GM19328 (cell line): Measurements from ENCODE around the gene C22orf15.
"Not testable (repeated sequence)": the region's sequence is repeated elsewhere in the genome, so short reads cannot be mapped to it uniquely, and the experiment has no call there.

Experiments
- ATAC-seq: cut with Tn5 transposase; IDR thresholded peaks from one replicate; pipeline ENCODE4 v1.9.1; 2021; ENCODE audit warnings: mild to moderate bottlenecking, moderate library complexity; ENCODE audit not compliant: unreplicated experiment

C22orf15 gene, protein sequence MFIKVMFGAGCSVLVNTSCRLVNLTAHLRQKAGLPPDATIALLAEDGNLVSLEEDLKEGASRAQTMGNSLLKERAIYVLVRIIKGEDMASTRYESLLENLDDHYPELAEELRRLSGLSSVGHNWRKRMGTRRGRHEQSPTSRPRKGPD

DNA sequence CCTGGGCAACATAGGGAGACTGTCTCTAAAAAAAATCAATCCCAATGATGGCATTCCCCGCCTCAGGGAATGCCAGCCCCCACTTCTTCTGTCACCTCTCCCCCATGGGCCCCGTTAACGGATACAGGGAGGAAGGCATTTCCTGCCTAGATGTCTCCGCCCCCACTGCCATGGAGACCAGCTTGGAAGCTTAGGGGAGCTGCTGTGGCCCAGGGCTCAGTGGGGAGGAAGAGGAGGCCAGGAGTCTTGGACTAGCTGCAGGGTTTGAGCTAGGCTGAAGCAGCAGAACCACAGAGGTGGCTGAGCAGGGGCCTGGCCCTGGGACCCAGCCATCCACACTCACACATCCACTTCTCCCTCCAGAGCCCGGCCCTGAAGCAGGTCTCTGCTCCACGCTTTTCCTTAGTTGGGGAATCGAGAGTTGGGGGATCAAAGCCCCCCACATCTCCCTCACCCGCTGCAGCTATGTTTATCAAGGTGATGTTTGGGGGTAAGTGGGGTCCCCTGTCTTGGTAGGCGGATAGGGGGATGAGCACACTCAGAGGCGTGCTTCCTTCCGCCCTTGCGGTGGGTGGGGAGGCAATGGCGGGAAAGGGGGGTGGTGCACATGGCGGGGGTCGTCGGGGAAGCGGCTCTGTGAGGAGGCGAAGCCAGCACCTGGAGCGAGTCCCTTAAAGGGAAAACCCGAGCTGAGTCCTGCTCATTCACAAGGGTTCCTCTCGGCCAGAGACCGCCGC lies at the start of gene C22orf15:
Gene C22orf15, plus strand, starts transcription at position 149 of the 737 bp plus-strand sequence. Its CDS starts 317 bp downstream, at position 466.
- ATAC-seq, result no peak

GRCh38 chr22:23713696-23714595 lies 48.8 kb upstream of the C22orf15 start:
- no peak for ATAC-seq

DNA sequence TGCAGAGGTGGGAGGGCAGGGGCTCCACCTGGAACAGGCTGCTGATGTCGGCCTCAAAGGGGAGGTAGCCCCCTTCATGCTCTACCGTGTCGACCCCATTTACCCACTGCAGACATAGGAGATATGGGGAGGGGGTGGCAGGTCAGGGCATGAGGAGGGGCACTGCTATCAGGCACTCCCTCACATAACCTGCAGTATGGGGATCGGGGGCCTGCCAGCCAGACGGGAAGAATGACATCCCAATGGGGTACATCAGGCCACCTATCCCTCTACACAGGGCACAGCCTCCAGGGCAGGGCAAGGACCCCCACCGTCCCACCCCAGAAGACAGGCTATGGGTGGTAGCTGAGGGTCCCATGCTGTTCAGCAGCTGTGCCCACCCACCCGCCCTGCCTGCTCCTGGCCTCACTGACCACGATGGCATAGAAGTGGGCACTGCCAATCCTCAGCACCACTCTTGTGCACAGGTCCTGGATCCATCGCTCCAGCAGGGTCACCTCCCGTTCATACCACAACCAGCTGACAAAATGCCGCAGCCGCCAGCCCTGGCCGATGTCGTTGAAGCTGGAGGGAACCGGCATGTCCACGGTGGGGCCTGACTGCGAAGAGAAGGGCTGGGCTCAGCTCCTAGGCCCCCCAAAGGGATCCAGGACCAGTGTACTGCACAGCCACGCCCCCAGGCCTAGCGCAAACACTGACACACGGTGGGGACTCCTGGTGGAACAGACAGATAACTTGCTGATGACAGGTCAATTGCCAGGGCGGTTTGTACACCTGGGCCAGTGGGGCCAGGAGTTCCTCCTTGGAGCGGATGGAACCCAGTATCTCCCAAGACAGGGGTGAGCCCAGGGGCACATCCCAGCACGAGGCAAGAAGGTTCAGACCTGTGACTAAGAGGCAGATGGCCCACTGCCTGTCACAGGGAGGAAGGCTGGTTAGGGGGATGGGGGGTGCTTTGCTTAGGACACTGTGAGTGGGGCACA lies 47.9 kb upstream of the C22orf15 start:
- no peak for ATAC-seq

DNA sequence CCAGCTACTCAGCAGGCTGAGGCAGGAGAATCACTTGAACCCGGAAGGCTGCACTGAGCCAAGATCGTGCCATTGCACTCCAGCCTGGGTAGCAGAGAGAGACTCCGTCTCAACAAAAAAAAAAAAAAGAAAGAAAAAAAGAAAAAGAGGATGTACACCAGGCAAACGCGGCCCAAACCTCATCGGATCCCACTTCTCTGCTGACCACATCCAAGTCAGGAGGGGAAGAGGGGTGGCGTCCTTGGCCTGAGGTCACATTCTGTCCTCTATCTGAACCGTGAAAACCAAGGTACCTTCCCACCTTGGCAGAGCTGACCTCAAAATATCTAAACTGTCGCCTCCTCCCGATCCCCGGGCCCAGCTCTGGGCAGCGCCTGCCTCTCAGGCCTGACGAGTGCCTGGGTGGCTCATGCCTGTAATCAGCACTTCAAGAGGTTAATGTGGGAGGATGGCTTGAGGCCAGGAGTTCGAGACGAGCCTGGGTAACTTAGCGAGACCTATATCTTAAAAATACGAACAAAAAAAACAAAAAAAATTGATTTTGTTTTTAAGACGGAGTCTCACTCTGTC lies 46.9 kb upstream of the C22orf15 start:
- no peak for ATAC-seq

DNA sequence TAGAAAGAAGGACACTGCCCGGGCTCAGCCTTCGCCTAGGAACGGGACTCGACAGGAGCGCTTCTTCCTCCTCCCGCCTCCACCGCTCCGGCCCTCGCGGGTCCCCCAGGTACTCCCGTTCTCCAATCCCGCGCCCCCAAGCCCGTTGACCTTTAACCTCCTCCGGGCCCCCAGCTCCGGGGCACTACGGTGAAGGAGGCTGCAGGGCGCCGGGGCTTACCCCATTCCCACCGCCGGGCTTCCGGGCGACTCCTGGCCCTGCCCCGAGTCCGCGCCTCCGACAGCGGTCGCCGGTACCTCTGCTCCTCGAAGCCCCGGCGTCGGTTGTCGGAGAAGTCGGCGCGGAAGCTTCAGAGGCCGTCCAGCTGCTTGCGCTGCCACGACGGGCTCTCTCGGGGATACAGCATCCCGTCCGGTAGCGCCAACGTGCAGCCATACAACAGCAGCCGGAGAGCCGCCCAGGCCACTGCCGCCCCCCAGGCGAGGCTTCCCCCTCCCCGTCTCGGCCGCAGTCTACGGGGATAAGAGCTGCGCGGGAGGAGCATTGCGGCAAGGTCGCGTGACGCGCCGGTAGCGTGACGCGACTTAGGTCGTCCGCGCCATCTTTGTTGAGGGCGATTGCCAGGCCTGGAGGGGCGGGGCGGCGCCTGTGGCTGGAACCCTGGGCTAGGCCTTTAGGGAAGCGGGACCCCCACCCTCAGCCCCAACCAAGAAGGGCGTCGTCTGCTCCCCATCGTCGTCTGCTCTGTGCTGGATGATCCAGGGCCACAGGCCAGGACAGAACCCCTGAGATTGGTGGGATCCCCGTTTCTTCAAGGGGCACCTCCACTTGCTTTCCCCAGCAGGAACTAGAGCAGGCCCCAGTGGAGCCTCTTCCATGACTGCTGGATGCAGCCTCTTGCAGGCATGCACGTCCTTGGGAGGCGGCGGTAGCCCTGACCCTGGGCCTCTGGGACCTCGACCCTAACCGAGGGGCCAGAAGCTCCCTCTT lies 45.7 kb upstream of the C22orf15 start:
- peak; percentile 82 for ATAC-seq

DNA sequence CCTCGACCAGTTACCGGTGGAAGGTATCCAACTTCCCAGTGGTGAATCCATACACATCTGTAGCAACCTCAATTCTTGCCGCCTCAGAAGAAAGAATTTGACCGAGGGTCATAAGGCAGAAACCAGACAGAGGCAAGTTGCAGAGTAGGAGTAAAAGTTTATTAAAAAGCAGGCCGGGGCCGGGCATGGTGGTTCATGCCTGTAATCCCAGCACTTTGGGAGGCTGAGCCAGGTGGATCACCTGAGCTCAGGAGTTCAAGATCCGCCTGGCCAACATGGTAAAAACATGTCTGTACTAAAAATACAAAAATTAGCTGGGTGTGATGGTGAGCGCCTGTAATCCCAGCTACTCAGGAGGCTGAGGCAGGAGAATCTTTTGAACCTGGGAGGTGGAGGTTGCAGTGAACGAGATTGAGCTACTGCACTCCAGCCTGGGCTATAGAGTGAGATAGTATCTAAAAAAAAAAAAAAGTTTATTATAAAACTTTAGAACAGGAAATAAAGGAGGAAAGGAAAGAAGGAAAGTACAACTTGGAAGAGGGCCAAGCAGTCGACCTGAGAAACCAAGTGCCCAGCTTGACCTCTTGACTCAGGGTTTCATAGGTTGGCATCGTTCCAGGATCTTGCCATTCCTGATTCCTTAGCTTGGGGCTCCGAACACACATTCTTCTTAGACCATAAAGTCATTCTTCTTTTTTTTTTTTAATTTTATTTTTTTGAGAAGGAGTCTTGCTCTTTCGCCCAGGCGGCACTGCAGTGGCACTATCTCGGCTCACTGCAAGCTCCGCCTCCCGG lies 44.2 kb upstream of the C22orf15 start:
- ATAC-seq, result no peak

GRCh38 chr22:23720855-23721254 lies 41.9 kb upstream of the C22orf15 start:
- ATAC-seq, result no peak

- no peak for ATAC-seq
Measured at GRCh38 chr22:23722160-23722559, 40.6 kb upstream of the C22orf15 start.

- ATAC-seq, result no peak
Measured at GRCh38 chr22:23722724-23723123, 40.1 kb upstream of the C22orf15 start.

- not testable (repeated sequence) for ATAC-seq
Measured at GRCh38 chr22:23728108-23728507, 34.7 kb upstream of the C22orf15 start.

DNA sequence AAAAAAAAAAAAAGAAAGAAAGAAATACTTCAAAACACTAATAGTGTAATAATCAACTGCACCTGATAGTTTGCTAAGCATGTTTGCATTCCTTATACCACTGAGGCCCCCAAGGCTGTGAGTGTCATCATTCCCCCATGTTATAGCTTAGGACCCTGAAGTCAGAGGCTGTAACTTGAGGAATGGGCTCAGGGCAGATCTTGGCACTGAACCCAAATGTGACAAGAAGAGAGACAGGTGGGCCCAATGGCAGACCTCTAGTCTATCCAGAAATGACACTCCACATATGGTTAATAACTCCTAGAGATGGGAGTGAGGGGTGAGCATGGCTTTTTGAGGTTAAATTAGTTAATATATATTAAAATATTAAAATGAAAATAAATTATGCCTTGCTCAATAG lies 25.1 kb upstream of the C22orf15 start:
- no peak for ATAC-seq

- no peak for ATAC-seq
Measured at GRCh38 chr22:23742505-23743264, 20.1 kb upstream of the C22orf15 start.

GRCh38 chr22:23743303-23743705 lies 19.5 kb upstream of the C22orf15 start:
- ATAC-seq, result no peak

DNA sequence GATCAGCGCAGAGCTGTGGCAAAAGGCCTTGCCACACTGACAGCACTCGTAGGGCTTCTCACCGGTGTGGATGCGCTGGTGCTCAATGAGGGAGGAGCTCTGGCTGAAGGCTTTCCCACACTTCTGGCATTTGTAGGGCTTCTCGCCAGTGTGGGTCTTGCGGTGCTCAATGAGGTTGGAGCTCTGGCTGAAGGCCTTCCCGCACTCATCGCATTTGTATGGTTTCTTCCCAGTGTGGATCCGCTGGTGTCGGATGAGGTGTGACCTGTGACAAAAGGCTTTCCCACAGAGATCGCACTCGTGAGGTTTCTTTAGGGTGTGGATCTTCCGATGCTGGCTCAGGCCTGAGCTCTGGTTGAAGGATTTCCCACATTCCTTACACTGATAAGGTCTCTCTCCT lies 18.8 kb upstream of the C22orf15 start:
- no peak for ATAC-seq

- ATAC-seq, result no peak
Measured at GRCh38 chr22:23744485-23744884, 18.3 kb upstream of the C22orf15 start.

GRCh38 chr22:23745791-23746190 lies 17.0 kb upstream of the C22orf15 start:
- ATAC-seq, result no peak

DNA sequence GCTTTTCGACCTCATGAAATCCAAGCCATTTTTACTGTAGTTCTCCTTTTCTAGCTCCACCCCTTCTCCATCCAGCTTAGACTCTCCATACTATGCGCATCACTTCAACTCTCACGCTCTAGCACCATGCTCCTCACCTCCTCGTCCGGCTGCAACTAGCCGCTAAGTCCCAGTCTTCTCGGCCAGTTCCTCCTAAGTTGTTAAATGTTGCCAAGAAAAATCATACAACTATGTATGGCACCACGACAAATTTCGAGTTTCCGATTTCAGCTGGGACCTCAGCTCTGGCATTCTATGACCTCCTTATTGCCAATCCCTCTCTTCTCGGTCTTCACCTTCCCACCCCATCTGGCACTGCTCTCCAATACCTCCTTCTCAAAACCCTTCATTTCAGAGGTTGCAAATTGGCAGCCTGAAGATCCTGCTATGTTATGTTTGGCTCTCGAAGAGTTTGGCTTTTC lies 12.9 kb upstream of the C22orf15 start:
- ATAC-seq, result no peak
